NCI-H2171 treated with DMSO at 0.1 percent for 48 hours (cell line): Measurements from ENCODE around the gene IGFBP2.

Source experiments
- DNase-seq: peaks from one replicate; lab custom pipeline; 2025; lab: John Stamatoyannopoulos, UW

IGFBP2 gene

DNA sequence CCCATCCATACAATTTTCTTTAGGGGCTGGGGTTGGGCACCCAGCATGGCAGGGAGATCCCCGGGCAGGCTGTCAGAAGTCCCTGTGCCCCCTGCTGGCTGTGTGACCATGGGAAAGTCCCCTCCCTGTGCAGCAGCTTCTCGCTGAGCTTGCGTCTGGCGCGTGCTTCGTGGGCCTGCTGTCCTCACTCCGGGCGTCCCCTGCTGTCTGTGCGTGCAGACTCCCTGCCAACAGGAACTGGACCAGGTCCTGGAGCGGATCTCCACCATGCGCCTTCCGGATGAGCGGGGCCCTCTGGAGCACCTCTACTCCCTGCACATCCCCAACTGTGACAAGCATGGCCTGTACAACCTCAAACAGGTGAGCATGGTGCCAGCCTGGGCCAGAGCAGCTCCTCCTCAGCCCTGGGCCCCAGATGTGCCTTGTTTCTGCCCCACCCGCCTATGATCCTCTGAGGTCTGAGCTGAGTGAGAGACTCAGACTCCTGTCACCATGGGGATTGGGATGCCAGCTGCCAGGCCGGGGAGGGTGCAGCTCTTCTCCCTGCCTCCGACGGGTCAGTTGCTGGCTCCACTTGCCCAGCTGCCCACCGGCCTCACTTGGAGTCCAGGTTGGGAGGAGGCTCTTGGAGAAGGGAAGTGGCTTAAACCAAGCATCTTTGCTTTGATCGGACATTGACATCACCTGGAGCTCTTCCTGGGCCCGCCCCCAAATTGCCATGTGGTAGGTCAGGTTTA is 28.6 kb downstream of the IGFBP2 start:
- no peak for DNase-seq

DNA sequence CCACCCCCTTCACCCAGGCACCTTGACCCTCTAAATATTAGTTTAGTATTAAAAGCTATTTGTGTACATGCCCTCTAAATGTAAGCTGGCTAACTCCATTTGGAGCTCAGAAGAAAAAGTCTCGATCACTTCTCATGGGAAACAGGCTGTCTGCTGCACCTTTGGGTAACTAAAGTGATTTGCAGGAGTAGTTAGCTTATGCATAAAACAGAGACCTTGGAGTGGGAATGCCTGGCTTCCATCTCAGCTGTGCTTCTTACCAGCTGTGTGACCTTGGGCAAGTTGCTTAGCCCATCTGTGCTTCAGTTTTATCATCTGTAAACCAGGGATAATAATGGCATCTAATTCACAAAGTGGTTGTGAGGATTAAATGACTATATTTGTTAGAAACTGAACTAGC is 29.9 kb downstream of the IGFBP2 start:
- DNase-seq, result no peak

DNA sequence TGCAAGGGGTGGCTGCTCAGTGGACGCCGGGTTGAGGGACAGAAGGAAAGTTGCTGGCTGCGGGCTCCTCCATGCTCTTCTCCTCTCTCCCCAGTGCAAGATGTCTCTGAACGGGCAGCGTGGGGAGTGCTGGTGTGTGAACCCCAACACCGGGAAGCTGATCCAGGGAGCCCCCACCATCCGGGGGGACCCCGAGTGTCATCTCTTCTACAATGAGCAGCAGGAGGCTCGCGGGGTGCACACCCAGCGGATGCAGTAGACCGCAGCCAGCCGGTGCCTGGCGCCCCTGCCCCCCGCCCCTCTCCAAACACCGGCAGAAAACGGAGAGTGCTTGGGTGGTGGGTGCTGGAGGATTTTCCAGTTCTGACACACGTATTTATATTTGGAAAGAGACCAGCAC is 30.6 kb downstream of the IGFBP2 start:
- no peak for DNase-seq

DNA sequence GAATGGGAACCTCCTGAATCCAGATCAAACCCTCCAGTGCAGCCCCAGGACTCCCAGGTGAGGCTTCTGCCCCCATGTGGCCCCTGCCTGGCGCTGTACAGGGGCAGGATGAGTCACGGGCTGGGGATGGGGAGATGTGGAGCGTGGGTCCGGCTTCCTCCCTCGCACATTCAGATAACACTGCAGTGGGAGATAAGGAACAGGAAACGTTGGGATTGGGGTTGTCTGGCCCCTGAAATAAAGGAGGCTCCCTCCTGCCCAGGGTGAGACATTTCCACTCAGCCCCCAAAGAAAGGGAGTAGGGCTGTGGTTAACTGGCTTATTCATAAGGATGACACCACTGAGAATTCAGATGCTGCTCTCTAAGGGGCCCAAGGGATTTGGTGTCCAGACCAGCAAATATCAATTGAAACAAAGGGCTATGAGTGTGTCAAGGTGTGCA is 31.4 kb downstream of the IGFBP2 start:
- DNase-seq, result peak; percentile 62

DNA sequence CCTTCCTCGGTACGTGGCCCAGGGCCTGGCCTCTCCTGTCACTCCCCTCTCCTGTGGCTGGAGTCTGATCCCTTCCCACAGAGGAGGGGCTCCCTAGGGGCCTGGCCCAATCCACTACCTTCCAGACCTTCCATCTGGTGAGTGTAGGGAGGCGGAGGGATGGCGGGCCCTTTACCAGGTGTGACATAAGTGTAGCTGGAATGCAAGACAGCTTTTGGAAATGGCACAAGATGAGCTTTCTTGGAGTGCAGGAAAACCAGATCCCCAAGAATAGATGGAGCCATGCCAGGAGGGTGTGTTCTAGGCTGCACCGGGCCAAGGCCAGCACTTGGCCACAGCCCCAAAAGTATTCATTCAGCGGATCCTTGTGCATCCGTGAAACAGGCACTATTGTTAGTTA is 32.0 kb downstream of the IGFBP2 start:
- peak; percentile 92 for DNase-seq

DNA sequence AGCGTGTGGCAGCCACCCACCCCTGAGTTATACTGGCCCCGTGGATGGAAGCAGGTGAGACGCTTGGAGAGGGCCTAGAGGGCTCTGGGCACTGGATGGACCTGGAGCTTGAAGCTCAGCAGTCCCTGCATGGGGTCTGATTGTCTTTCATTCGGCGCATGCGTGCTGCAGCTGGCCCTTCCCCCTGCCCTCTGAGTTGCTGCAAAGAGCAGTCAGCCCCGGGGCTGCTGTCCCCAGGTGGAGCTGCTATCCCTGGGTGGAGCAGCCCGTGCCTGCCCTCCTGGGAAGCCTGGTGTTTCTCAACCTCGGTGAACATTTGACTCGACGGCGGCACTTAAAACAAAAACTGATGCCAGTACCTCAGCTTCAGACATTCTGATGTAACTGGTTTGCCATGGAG is 32.5 kb downstream of the IGFBP2 start:
- peak; percentile 87 for DNase-seq

DNA sequence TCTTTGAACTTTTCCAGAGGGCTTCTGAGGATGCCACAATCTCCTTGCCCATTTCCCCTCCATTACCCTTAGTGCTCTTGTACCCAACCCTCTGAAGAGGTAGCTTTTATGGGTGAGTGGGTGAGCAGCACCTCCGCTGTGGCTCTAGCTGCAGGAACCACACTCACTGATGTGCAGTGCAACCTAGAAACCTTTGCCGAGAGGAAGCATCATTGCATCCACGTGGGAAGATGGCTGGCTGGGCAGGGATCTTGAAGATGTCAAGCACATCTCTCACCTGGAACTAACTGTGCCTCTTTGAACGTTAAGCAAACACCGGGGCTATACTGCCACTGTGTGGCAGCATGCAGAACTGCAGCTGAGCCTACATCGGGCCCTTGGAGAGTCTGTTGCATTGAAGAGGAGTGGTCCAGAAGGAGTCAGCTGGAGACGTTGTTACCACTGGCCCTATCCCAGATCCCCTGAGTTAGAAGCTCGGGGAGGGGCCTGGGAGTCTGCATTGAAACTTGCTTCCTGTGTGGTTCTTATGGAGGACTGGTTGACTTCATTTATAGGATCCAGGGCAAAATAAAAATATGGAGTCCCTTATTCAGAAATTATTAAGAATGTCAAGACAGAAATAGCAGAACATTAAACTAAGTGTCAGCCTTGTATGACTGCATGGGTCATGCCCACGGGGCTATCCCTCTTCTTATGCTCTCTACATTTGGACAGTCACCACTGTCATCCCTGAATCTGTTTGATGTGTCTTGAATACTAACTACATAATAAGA is 33.4 kb downstream of the IGFBP2 start:
- peak; percentile 85 for DNase-seq

DNA sequence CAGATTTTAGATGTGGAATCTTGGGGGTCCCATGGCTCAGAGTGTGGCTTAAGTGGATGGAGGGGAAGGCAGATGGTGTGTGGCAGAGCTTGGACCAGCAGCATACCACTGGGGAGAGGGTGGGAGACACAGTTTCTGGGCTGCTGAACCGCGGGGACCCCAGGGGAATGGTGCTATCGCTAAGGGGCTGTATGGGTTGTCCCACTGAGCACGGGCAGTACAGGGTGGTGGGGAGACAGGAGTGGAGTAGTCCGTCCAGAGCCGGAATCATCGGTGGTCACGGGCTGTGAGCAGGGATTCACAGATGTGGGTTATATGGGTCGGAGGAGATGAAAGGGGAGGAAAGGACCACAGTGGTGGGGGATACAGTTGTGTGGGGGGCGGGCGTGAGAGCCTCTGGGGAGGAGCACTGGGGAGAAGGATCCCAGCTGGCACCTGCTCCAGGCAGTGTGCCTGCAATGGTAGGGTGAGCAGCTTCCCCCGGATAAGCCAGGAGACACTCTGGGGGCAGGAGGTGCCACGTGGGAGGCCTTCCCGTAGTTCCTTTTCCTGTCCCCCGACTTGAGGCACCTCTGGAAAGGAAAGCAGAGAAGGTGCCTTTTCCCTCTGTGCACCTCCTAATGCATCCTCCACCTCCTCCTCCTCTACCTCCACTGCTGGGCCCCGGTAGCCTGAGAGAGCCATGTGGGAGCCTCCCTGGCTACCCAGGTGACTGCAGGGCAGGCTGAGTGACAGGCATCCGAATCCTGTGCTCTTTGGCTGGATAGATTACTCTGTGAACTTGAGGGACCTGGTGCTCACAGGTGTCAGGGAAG is 37.3 kb downstream of the IGFBP2 start:
- DNase-seq, result no peak

DNA sequence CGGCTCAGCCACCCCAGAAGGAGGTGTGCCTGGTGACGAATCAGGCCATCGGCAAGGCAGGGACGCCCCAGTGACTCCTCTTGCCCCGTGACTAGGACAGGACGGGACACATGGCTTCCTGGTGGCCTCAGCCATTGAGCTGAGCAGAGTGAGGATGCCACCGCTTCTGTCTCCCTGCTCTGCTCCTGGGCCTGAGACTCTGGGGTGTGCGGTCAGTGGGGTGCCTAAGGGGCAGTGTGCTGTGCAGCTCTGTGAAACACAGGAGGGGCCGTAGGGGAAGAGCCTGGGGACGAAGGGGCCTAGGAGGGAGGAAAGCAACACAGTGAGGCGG is 37.8 kb downstream of the IGFBP2 start:
- DNase-seq, result no peak

DNA sequence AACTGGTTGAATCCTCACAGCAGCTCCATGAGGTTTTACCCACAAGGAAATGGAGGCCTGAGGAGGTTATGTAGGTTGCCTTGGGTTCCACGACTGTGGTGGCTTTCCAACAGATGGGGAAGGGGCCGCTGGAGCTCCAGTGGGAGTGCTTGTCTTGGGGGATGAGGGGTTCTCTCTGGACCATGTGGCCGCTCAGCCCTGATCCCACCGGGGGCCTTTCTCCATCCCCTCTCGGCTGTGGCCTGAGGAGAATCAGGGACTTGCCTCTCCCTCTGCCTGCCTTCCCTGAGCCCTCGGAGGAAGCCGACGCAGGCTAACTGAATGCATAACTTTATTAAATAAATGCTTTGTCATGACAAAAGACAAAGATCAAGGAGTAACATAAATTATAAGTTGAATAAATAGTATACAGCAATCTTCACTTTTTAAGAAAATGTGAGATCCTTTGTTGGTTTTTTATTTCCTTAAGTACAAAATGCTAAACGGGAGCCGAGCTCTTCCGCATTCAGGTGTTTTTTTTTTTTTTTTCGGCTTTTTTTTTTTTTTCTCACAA is 38.6 kb downstream of the IGFBP2 start:
- DNase-seq, result no peak

DNA sequence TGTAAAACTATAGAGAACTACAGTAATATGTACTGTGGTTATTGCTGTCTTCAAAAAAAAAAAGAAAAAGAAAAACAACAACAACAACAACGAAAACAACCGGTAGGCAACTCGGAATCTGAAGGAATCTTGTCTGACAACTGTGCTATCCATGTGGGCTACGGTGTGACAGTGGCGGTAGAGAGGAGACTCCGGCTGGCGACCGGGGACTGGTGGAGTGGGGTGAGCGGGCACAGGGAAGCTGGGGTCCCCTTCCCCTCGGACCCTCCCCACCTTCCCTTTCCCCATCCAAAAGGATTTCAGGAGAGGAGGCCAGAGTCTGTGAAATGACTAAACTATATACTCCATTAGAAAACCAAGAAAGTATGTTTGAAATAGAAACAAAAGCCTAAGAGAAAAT is 39.2 kb downstream of the IGFBP2 start:
- no peak for DNase-seq

DNA sequence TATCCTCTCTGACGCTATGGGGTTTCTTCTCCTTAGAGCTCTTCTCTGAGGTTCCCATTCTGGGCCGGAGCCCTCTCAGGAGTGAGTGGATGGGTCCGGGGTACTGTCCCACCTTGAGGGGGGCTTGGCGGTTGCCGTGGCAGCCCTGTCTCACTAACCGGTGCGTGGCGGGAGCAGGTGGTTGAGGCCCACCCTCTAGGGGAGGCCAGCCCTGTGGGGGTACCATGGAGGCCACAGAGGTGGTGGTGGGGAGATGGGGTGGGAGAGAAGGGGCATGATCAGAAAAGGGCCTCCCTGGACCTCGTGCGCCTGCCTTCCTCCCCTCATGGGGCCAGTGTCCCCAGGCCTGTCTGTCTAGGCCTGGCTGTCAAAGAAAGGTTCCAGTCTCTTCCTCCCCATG is 39.8 kb downstream of the IGFBP2 start:
- no peak for DNase-seq

DNA sequence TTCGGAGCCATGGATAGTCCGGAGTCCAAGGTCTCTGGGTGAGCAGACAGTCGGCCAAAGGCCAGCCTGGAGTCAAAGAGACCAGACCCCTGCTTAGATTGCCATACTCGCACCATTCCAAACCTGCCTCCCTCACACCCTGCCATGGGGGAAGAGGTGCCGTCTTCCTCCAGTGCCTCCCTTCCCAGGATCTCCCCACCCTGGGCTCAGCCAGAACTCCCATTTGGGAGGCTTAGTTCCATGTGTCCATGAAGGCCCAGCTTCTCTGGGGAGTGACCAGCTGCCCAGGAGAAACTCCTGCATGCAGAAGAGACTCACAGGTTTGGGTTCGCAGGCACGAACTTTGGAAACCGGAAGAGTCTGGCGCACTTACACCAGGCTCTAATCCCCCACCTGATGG is 40.4 kb downstream of the IGFBP2 start:
- no peak for DNase-seq

DNA sequence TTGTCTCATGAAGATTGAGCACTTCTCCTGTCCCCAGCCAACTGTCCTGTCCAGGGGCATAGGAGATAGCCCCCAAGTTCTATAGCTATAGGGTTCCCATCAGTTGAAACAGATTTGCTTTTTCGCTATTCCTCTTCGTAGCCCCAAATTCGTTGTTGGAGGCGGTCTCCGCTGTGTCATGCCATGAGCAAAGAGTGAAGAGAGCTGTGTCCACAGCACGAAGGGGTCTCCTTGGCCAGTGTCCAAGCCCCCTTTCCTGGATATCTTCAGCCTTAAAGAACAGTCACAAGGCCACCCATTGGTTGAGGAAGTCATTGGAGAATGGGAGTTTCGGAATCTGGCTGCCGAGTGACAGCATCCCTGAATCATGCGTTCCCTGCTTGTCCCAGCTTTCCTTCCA is 41.2 kb downstream of the IGFBP2 start:
- DNase-seq, result no peak

DNA sequence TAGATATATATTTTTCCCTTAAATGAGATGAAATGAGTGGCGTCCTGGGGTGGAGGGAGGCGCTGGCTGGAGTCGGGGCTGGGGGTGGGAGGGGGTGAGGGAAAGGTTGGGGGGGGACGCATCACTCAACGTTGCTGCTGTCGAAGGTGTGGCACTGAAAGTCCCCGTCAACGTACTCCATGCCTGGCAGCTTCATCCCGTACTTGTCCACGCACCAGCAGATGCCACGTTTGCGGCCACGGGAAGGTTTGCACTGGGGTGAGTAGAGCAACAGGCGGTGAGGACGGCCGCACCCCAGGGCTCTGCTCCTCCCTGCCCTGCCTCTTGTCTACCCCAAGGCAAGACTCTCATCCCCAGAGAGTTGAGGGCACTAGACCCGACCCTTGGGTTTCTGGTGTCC is 43.4 kb downstream of the IGFBP2 start:
- DNase-seq, result no peak

DNA sequence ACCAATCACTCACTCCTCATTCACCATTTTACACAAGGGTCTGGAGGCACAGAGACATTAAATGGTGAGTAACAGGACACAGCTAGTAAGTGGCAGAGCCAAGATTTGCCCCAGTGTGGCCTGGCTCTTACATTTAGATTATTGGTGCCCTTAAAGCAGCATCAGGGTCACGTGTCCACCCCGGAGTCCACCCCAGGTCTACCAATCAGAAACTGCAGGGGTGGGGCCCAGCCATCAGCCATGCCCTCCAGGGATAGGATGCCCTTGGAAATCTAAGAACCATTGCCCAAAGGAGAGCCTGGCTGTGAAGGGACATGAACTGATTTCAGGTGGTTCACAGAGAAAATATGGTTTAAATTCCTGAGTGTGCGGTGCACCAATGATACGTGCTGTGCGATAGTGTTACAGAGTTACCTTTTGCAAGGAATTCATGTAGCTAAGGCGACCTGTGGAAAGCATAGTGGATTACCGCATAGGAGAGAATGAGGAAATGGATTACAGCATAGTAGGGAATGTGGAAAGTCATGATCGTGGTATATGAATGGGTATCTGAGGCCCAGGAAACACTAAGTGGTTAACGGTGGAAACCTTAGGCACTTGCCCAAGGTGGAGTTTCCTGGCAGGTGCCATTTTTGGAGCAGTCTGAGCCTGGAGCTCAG is 44.3 kb downstream of the IGFBP2 start:
- no peak for DNase-seq

DNA sequence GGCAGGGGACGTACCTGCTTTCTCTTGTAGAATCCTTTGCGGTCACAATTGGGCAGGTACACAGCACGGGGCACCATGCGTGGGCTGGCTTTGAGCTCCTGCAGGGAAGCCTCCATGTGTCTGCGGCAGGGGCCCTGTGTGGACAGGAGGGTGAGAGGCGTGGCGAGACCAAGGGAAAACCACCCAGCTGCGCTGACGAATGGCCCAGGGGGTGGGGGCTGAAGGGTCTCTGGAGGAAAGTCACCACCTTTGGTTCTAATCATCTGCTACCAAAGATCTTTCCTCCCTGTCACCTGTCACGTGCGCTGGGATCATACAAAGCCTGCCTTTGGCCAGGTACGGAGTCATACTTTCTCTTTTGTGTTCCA is 44.9 kb downstream of the IGFBP2 start:
- no peak for DNase-seq

DNA sequence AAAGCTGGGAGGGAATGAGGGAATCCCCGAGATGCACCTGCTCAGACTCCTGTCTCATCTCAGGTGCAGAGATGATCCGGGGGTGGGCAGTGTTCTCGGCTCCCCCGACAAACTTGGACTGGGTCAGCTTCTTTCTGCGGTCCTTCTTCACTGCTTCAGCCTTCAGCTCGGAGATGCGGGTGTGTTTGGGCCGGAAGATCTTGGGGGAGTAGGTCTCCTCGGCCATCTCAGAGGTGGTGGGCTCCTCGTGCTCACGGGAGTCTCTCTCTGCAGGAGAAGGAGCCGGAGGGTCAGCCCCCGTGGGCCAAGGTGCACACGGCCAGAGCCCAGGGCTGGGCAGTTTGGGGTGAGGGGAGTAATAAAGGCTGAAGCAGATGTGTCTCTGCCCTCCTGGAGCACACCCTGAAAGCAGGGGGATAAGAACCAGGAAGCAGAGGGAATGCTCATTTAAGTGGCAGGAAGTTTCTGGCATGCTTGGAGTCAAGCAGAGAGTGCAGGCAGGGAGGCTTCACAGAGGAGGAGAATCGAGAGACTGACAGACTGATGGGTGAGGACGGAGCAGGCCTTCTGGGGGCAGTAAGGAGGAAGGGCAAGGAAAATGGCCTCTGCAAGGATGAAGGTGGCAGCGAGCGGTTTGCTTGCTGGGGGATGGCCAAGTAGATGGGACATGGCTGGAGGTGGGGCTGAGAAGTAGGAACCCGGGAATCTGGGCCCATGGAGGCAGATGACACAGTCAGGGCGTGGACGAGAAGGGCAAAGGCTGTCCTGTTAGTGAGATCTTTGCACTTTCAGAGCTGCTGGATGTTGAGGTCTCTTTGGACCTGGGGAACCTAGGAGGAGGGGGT is 45.8 kb downstream of the IGFBP2 start:
- DNase-seq, result no peak

DNA sequence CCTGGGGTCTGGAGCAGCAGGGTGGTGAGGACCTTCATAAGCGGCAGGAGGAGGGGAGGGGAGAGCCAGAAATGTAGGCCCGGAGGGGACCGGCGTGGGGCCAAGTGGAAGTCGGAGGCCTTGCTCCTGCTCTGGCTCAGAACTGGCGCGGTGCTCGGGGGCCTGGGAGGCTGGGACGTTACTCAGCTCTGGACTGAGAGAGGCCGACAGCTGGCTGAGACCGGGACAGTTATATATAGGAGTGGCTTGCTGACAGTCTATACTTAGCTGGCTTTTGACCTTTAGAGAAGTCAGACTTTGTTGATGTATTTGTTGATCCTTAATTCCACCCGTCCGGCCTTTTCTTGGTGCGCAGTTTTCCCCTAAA is 46.4 kb downstream of the IGFBP2 start:
- DNase-seq, result no peak

DNA sequence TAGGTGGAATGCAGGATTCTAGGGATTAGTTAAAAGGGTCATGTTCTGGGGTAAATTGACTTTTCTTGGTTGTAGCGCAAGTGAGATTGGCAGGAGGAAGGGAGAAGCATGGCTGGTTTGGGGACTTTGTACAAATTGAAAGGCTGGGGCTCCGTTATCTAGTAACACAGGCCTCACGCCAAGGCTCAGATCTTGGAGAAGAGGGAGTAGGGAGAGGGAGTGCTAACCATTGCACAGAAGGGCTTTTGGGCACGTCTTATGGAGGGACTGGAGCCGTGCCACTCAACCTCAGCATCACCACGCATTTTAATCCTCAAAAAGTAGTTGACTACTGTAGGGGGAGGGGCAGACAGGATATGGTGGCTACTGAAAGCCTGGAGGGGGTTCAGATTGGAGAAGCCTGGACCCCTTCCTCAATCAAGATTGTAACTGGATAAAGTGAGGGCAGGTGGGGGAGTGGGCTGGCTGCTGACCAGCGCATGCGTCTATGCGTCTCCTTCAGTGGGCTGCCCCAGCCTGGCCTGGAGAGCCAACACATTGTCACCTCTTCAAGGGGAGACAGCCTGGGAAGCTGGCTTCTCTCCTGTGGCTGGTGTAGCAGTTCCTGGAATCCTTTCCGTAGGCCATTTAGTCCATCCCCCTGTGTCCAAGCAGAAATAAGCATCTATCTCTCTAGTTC is 47.9 kb downstream of the IGFBP2 start:
- DNase-seq, result no peak

DNA sequence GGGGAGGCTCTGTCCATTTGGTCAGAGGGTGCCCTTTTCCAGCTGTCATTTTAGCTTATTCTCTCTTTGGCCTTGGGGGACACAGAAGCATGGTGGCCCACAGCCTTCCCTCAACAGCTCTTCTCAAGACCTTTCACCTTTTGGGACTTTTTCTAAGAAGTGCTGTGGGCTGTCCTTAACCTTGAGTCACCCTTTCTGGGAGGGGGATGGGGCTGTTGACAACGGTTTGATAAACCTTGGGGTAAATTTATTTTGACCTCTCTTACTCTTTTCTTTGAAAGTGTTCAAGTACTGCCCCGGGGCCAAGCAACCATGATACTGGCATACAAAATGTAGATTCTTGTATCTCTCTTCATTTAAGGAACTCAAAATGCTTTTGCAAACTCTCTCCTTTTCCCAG is 48.5 kb downstream of the IGFBP2 start:
- no peak for DNase-seq
